Immature natural killer cell (primary cell): ENCODE results near the gene LRFN4. TPM values are rescaled to one million over a fixed set of nuclear protein-coding genes. Genes with fewer than 3 reads are reported as not detected.
A peak's percentile ranks its signal among the peaks of the same experiment; 100 is the strongest.

Experiments used
- DNase-seq, 3 donors: peaks; one replicate each; pipeline ENCODE4 v3.0.0; 2022; ENCODE audit warnings: mixed read lengths in 1 of 3
- H3K27ac Mint-ChIP-seq, 6 donors: one replicate each; pipeline ENCODE4 v1.8.0; 2020; ENCODE audit warnings: mixed read lengths in 6 of 6, mild to moderate bottlenecking in 5 of 6, inconsistent platforms in 4 of 6, moderate library complexity in 3 of 6
- H3K27me3 Mint-ChIP-seq, 3 donors: one replicate each; pipeline ENCODE4 v1.8.0; 2020 to 2021; ENCODE audit warnings: low read depth in 3 of 3, mild to moderate bottlenecking in 3 of 3, mixed read lengths in 3 of 3, moderate library complexity in 3 of 3, inconsistent platforms in 1 of 3
- H3K36me3 Mint-ChIP-seq, 3 donors: one replicate each; pipeline ENCODE4 v1.8.0; 2020; ENCODE audit warnings: mixed read lengths in 3 of 3, inconsistent platforms in 2 of 3, mild to moderate bottlenecking in 2 of 3
- H3K4me1 Mint-ChIP-seq, 2 donors: one replicate each; pipeline ENCODE4 v1.8.0; 2020; ENCODE audit warnings: inconsistent platforms in 2 of 2, mild to moderate bottlenecking in 2 of 2, mixed read lengths in 2 of 2, moderate library complexity in 1 of 2
- H3K4me3 Mint-ChIP-seq, 5 donors: one replicate each; pipeline ENCODE4 v1.8.0; 2020; ENCODE audit warnings: mild to moderate bottlenecking in 5 of 5, mixed read lengths in 5 of 5, inconsistent platforms in 3 of 5, moderate library complexity in 3 of 5
- H3K9me3 Mint-ChIP-seq, 6 donors: one replicate each; pipeline ENCODE4 v1.8.0; 2020; ENCODE audit warnings: mild to moderate bottlenecking in 6 of 6, mixed read lengths in 6 of 6, inconsistent platforms in 4 of 6, moderate library complexity in 3 of 6
- polyA plus RNA-seq, 3 donors: library from polyadenylated mRNA; unstranded; fragments of 300-500 nt; fragmentation: Illumina TruSeq; gene quantifications; one replicate each; pipeline ENCODE4 v1.2.3, GENCODE V29; 2021

The LRFN4 gene
- polyA plus RNA-seq, 3 donors from 2014 or later, result 0.12 to 0.16 TPM; not detected in 1

- no peak for DNase-seq
- Mint-ChIP-seq H3K36me3 (no peaks in the 10 kb centered on the region), H3K4me3 (no peak overlapping the region), H3K27me3 (peaks cover 0 to 7% (median 2%) of the 10 kb centered on the region in 3 donors), H3K9me3 (no peaks in the 10 kb centered on the region), H3K4me1 (no peaks in the 10 kb centered on the region), H3K27ac (no peak overlapping the region)
Observed at GRCh38 chr11:66887526-66887925, 30.7 kb downstream of the LRFN4 start.

GRCh38 chr11:66888282-66888681 is 31.4 kb downstream of the LRFN4 start:
- Mint-ChIP-seq H3K27me3 (peaks cover 0 to 5% (median 2%) of the 10 kb centered on the region in 3 donors), H3K9me3 (no peaks in the 10 kb centered on the region), H3K27ac (no peak overlapping the region), H3K4me3 (no peak overlapping the region), H3K36me3 (no peaks in the 10 kb centered on the region), H3K4me1 (no peaks in the 10 kb centered on the region)
- DNase-seq, result no peak

- H3K4me3 Mint-ChIP-seq, result no peak overlapping the region
- no peaks in the 10 kb centered on the region for H3K36me3 Mint-ChIP-seq
- peaks cover 0 to 5% (median 2%) of the 10 kb centered on the region in 3 donors for H3K27me3 Mint-ChIP-seq
- no peak overlapping the region for H3K27ac Mint-ChIP-seq
- no peaks in the 10 kb centered on the region for H3K4me1 Mint-ChIP-seq
- no peak for DNase-seq
- H3K9me3 Mint-ChIP-seq, result no peaks in the 10 kb centered on the region
Observed at GRCh38 chr11:66889960-66890359, 33.1 kb downstream of the LRFN4 start.

GRCh38 chr11:66891851-66892660 is 35.2 kb downstream of the LRFN4 start:
- H3K36me3 Mint-ChIP-seq, result no peaks in the 10 kb centered on the region
- no peaks in the 10 kb centered on the region for H3K4me1 Mint-ChIP-seq
- H3K27me3 Mint-ChIP-seq, result peaks cover 0 to 2% (median 0%) of the 10 kb centered on the region in 3 donors
- no peak for DNase-seq
- H3K9me3 Mint-ChIP-seq, result no peaks in the 10 kb centered on the region
- no peak overlapping the region for H3K27ac Mint-ChIP-seq
- no peak overlapping the region for H3K4me3 Mint-ChIP-seq

- no peaks in the 10 kb centered on the region for H3K36me3 Mint-ChIP-seq
- no peaks in the 10 kb centered on the region for H3K9me3 Mint-ChIP-seq
- H3K27me3 Mint-ChIP-seq, result peaks cover 0 to 2% (median 2%) of the 10 kb centered on the region in 3 donors
- no peak for DNase-seq
- no peaks in the 10 kb centered on the region for H3K4me1 Mint-ChIP-seq
- no peak overlapping the region for H3K4me3 Mint-ChIP-seq
- no peak overlapping the region for H3K27ac Mint-ChIP-seq
Observed at GRCh38 chr11:66892911-66893310, 36.0 kb downstream of the LRFN4 start.

GRCh38 chr11:66894141-66894540 is 37.3 kb downstream of the LRFN4 start:
- Mint-ChIP-seq H3K36me3 (no peaks in the 10 kb centered on the region), H3K9me3 (no peaks in the 10 kb centered on the region), H3K4me3 (no peak overlapping the region)

GRCh38 chr11:66901964-66902390 is 45.1 kb downstream of the LRFN4 start:
- H3K27ac Mint-ChIP-seq, result no peak overlapping the region
- no peaks in the 10 kb centered on the region for H3K4me1 Mint-ChIP-seq
- no peaks in the 10 kb centered on the region for H3K36me3 Mint-ChIP-seq
- no peaks in the 10 kb centered on the region for H3K9me3 Mint-ChIP-seq
- DNase-seq, result no peak
- H3K4me3 Mint-ChIP-seq, result no peak overlapping the region
- peaks cover 0 to 8% (median 2%) of the 10 kb centered on the region in 3 donors for H3K27me3 Mint-ChIP-seq

More at GRCh38 chr11:66894141-66894540, 37.3 kb downstream of the LRFN4 start:
- H3K27ac Mint-ChIP-seq, result peak overlapping the region in 1 of 6 donors; percentile 58
- no peak for DNase-seq
- H3K4me1 Mint-ChIP-seq, result no peaks in the 10 kb centered on the region
- H3K27me3 Mint-ChIP-seq, result peaks cover 2% of the 10 kb centered on the region in 3 donors

- no peaks in the 10 kb centered on the region for H3K4me1 Mint-ChIP-seq
Observed at GRCh38 chr11:66902486-66903177, 45.8 kb downstream of the LRFN4 start.

GRCh38 chr11:66904055-66904454 is 47.2 kb downstream of the LRFN4 start:
- Mint-ChIP-seq H3K4me3 (no peak overlapping the region), H3K4me1 (no peaks in the 10 kb centered on the region), H3K36me3 (no peaks in the 10 kb centered on the region), H3K27me3 (peaks cover 0 to 6% (median 0%) of the 10 kb centered on the region in 3 donors), H3K27ac (no peak overlapping the region), H3K9me3 (no peaks in the 10 kb centered on the region)
- no peak for DNase-seq

More at GRCh38 chr11:66902486-66903177, 45.8 kb downstream of the LRFN4 start:
- H3K36me3 Mint-ChIP-seq, result no peaks in the 10 kb centered on the region
- H3K27ac Mint-ChIP-seq, result no peak overlapping the region
- DNase-seq, result no peak
- H3K9me3 Mint-ChIP-seq, result no peaks in the 10 kb centered on the region
- peaks cover 0 to 8% (median 0%) of the 10 kb centered on the region in 3 donors for H3K27me3 Mint-ChIP-seq
- no peak overlapping the region for H3K4me3 Mint-ChIP-seq

GRCh38 chr11:66904561-66904960 is 47.7 kb downstream of the LRFN4 start:
- H3K27ac Mint-ChIP-seq, result no peak overlapping the region
- peaks cover 0 to 6% (median 0%) of the 10 kb centered on the region in 3 donors for H3K27me3 Mint-ChIP-seq
- no peaks in the 10 kb centered on the region for H3K36me3 Mint-ChIP-seq
- H3K4me1 Mint-ChIP-seq, result no peaks in the 10 kb centered on the region
- H3K4me3 Mint-ChIP-seq, result no peak overlapping the region
- no peaks in the 10 kb centered on the region for H3K9me3 Mint-ChIP-seq
- DNase-seq, result no peak

GRCh38 chr11:66904981-66905521 is 48.2 kb downstream of the LRFN4 start:
- Mint-ChIP-seq H3K27ac (no peak overlapping the region), H3K4me3 (no peak overlapping the region), H3K36me3 (no peaks in the 10 kb centered on the region), H3K27me3 (peaks cover 0 to 6% (median 0%) of the 10 kb centered on the region in 3 donors), H3K9me3 (no peaks in the 10 kb centered on the region), H3K4me1 (no peaks in the 10 kb centered on the region)
- DNase-seq, result no peak

GRCh38 chr11:66905631-66906030 is 48.8 kb downstream of the LRFN4 start:
- no peaks in the 10 kb centered on the region for H3K9me3 Mint-ChIP-seq
- no peak for DNase-seq
- H3K4me1 Mint-ChIP-seq, result no peaks in the 10 kb centered on the region
- no peak overlapping the region for H3K27ac Mint-ChIP-seq
- H3K36me3 Mint-ChIP-seq, result no peaks in the 10 kb centered on the region
- no peak overlapping the region for H3K4me3 Mint-ChIP-seq
- peaks cover 0 to 6% (median 0%) of the 10 kb centered on the region in 3 donors for H3K27me3 Mint-ChIP-seq

GRCh38 chr11:66906061-66906733 is 49.3 kb downstream of the LRFN4 start:
- Mint-ChIP-seq H3K4me1 (no peaks in the 10 kb centered on the region), H3K36me3 (no peaks in the 10 kb centered on the region), H3K27me3 (peaks cover 0 to 6% (median 0%) of the 10 kb centered on the region in 3 donors), H3K9me3 (no peaks in the 10 kb centered on the region), H3K4me3 (no peak overlapping the region), H3K27ac (no peak overlapping the region)
- no peak for DNase-seq
